H9 (cell line): ENCODE measurements around the gene GARIN1A. TPM values are rescaled to one million over a fixed set of nuclear protein-coding genes. Genes with fewer than 3 reads are reported as not detected.
"Not testable (repeated sequence)": the region's sequence is repeated elsewhere in the genome, so short reads cannot be mapped to it uniquely, and the experiment has no call there.

Source experiments
- DNase-seq: peaks from one replicate; pipeline ENCODE4 v3.0.0-alpha.2; 2017
- H2AFZ ChIP-seq: one replicate; pipeline ENCODE4 v1.6.1; 2013; ENCODE audit warnings: mild to moderate bottlenecking, low read length, control low read depth, moderate library complexity
- H2AK5ac ChIP-seq: 2 replicates; pipeline ENCODE4 v1.6.1; 2013; ENCODE audit warnings: low read length, control low read depth, mixed read lengths; ENCODE audit not compliant: insufficient read length
- H2BK120ac ChIP-seq: one replicate; pipeline ENCODE4 v1.6.1; 2013; ENCODE audit warnings: low read depth, mild to moderate bottlenecking, low read length, control low read depth, inconsistent platforms; ENCODE audit not compliant: poor library complexity, severe bottlenecking
- H2BK12ac ChIP-seq: 2 replicates; pipeline ENCODE4 v1.6.1; 2013; ENCODE audit warnings: low read length, control low read depth, mixed read lengths, low read depth; ENCODE audit not compliant: insufficient read length
- H2BK15ac ChIP-seq: 2 replicates; pipeline ENCODE4 v1.6.1; 2013; ENCODE audit warnings: low read depth, low read length, control low read depth
- H2BK20ac ChIP-seq: one replicate; pipeline ENCODE4 v1.6.1; 2013; ENCODE audit warnings: low read depth, mild to moderate bottlenecking, low read length, control low read depth, inconsistent platforms; ENCODE audit not compliant: poor library complexity, severe bottlenecking
- H2BK5ac ChIP-seq: 2 replicates; pipeline ENCODE4 v1.6.1; 2013; ENCODE audit warnings: low read length, control low read depth, mixed read lengths; ENCODE audit not compliant: insufficient read length
- H3K14ac ChIP-seq: 2 replicates; pipeline ENCODE4 v1.6.1; 2013; ENCODE audit warnings: low read length, control low read depth; ENCODE audit not compliant: insufficient read depth
- H3K18ac ChIP-seq: 2 replicates; pipeline ENCODE4 v1.6.1; 2013; ENCODE audit warnings: low read depth, mild to moderate bottlenecking, mixed read lengths, low read length, control low read depth; ENCODE audit not compliant: insufficient read length
- H3K23ac ChIP-seq: 2 replicates; pipeline ENCODE4 v1.6.1; 2013; ENCODE audit warnings: low read length, control low read depth, mixed read lengths, low read depth; ENCODE audit not compliant: insufficient read length
- H3K23me2 ChIP-seq: 2 replicates; pipeline ENCODE4 v1.6.1; 2013; ENCODE audit warnings: low read depth, mild to moderate bottlenecking, mixed read lengths, low read length, control low read depth; ENCODE audit not compliant: insufficient read length, poor library complexity, severe bottlenecking
- H3K27ac ChIP-seq: 2 replicates; pipeline ENCODE4 v1.5.1; 2013; ENCODE audit warnings: low read length, control low read depth, mixed read lengths, low read depth; ENCODE audit not compliant: insufficient read length
- H3K27me3 ChIP-seq: 2 replicates; pipeline ENCODE4 v1.6.1; 2013; ENCODE audit warnings: low read length, control low read depth, inconsistent platforms; ENCODE audit not compliant: insufficient read depth
- H3K4ac ChIP-seq: 2 replicates; pipeline ENCODE4 v1.6.1; 2013; ENCODE audit warnings: low read depth, mild to moderate bottlenecking, control low read depth, inconsistent platforms, low read length, moderate library complexity
- H3K4me1 ChIP-seq: 2 replicates; pipeline ENCODE4 v1.6.1; 2013; ENCODE audit warnings: low read length, control low read depth, inconsistent platforms; ENCODE audit not compliant: insufficient read depth
- H3K4me2 ChIP-seq: 2 replicates; pipeline ENCODE4 v1.6.1; 2013; ENCODE audit warnings: low read length, control low read depth, mixed read lengths; ENCODE audit not compliant: insufficient read length, insufficient read depth
- H3K56ac ChIP-seq: 2 replicates; pipeline ENCODE4 v1.6.1; 2013; ENCODE audit warnings: low read depth, mild to moderate bottlenecking, mixed read lengths, low read length, control low read depth; ENCODE audit not compliant: insufficient read length
- H3K79me1 ChIP-seq: 2 replicates; pipeline ENCODE4 v1.6.1; 2013; ENCODE audit warnings: low read depth, mild to moderate bottlenecking, moderate library complexity, low read length, control low read depth, inconsistent platforms; ENCODE audit not compliant: insufficient read depth, poor library complexity, severe bottlenecking
- H3K79me2 ChIP-seq: 2 replicates; pipeline ENCODE4 v1.6.1; 2013; ENCODE audit warnings: low read length, control low read depth, inconsistent platforms; ENCODE audit not compliant: insufficient read depth
- H3K9ac ChIP-seq: 2 replicates; pipeline ENCODE4 v1.6.1; 2013; ENCODE audit warnings: low read length, control low read depth, mixed read lengths; ENCODE audit not compliant: insufficient read length; ENCODE audit errors: extremely low read depth
- H3K9me3 ChIP-seq: one replicate; pipeline ENCODE4 v1.6.1; 2013; ENCODE audit warnings: low read depth, low read length, inconsistent platforms; ENCODE audit not compliant: control insufficient read depth
- H3T11ph ChIP-seq: one replicate; pipeline ENCODE4 v1.6.1; 2013; ENCODE audit warnings: mild to moderate bottlenecking, low read length, control low read depth, inconsistent platforms
- H4K20me1 ChIP-seq: one replicate; pipeline ENCODE4 v1.6.1; 2013; ENCODE audit not compliant: control insufficient read depth, insufficient read length, insufficient read depth
- H4K5ac ChIP-seq: 2 replicates; pipeline ENCODE4 v1.6.1; 2013; ENCODE audit warnings: low read depth, mild to moderate bottlenecking, mixed read lengths, low read length, control low read depth; ENCODE audit not compliant: insufficient read length
- H4K8ac ChIP-seq: replicated peaks from 2 replicates; pipeline ENCODE4 v1.6.1; 2013; ENCODE audit warnings: low read length, control low read depth, mixed read lengths, low read depth; ENCODE audit not compliant: insufficient read length
- H4K91ac ChIP-seq: 2 replicates; pipeline ENCODE4 v1.6.1; 2013; ENCODE audit warnings: low read depth, mild to moderate bottlenecking, moderate library complexity, mixed read lengths, low read length, control low read depth; ENCODE audit not compliant: insufficient read length
- H3K27ac Mint-ChIP-seq, 3 experiments: 2 replicates in 2 of 3; 3 replicates in 1 of 3; pipeline ENCODE4 v1.8.0; 2020 to 2021; ENCODE audit warnings: mixed read lengths in 3 of 3, mild to moderate bottlenecking in 1 of 3, moderate library complexity in 1 of 3
- H3K27me3 Mint-ChIP-seq: 2 replicates; pipeline ENCODE4 v1.8.0; 2021; ENCODE audit warnings: low read depth, mild to moderate bottlenecking, moderate library complexity, mixed read lengths
- H3K36me3 Mint-ChIP-seq, 3 experiments: 2 replicates in 2 of 3; 3 replicates in 1 of 3; pipeline ENCODE4 v1.8.0; 2020 to 2021; ENCODE audit warnings: low read depth in 3 of 3, mixed read lengths in 3 of 3; ENCODE audit not compliant: insufficient read depth in 1 of 3
- H3K4me1 Mint-ChIP-seq, 2 experiments: 2 replicates each; pipeline ENCODE4 v1.8.0; 2020; ENCODE audit warnings: mixed read lengths in 2 of 2
- H3K4me3 Mint-ChIP-seq, 2 experiments: 2 replicates in 1 of 2; 3 replicates in 1 of 2; pipeline ENCODE4 v1.8.0; 2020 to 2021; ENCODE audit warnings: mild to moderate bottlenecking in 2 of 2, mixed read lengths in 2 of 2, moderate library complexity in 1 of 2
- H3K9me3 Mint-ChIP-seq, 2 experiments: 2 replicates in 1 of 2; 3 replicates in 1 of 2; pipeline ENCODE4 v1.8.0; 2020; ENCODE audit warnings: mild to moderate bottlenecking in 2 of 2, mixed read lengths in 2 of 2, moderate library complexity in 1 of 2
- CTCF ChIP-seq: fragments of 200-600 bp; sonication (generic); conservative IDR thresholded peaks from 3 replicates; pipeline ENCODE4 v1.8.0; 2021; ENCODE audit warnings: antibody characterized with exemption, mild to moderate bottlenecking
- whole genome bisulfite sequencing: extraction: QIAGEN DNeasy Blood & Tissue Kit; methylation state at CpG from one replicate; pipeline ENCODE4 v1.1.7; 2013; ENCODE audit warnings: missing lambda C conversion rate, low lambda C conversion rate, mixed read lengths; ENCODE audit not compliant: insufficient read length; ENCODE audit errors: extremely low coverage; 5-methylcytosine and 5-hydroxymethylcytosine counted together
- total RNA-seq: library from RNA; stranded (reverse); gene quantifications from 2 replicates; pipeline ENCODE4 v1.2.1, GENCODE V29; 2021

Gene GARIN1A
- total RNA-seq, 1 experiment from 2014 or later, result 0.98 TPM

GRCh38 chr7:128681794-128682537 is 9.9 kb downstream of the GARIN1A start:
- Histone ChIP-seq H2BK12ac (no peak overlapping the region), H3K27ac (no peak overlapping the region), H3K79me2 (no peaks in the 10 kb centered on the region), H2BK20ac (no peak overlapping the region), H4K20me1 (no peaks in the 10 kb centered on the region), H3K9ac (no peak overlapping the region), H3K27me3 (no peaks in the 10 kb centered on the region), H3K4me1 (no peaks in the 10 kb centered on the region), H3K9me3 (no peaks in the 10 kb centered on the region), H3K4me2 (no peak overlapping the region), H4K91ac (no peak overlapping the region), H2BK5ac (no peak overlapping the region), H2BK15ac (no peak overlapping the region), H2AFZ (no peak overlapping the region), H3K4ac (no peak overlapping the region), H4K5ac (no peak overlapping the region), H3K14ac (no peak overlapping the region), H3T11ph (no peak overlapping the region), H3K23me2 (no peaks in the 10 kb centered on the region), H3K23ac (no peak overlapping the region), H3K56ac (no peak overlapping the region), H3K18ac (no peak overlapping the region), H2BK120ac (no peak overlapping the region), H2AK5ac (no peak overlapping the region), H4K8ac (no peak overlapping the region), H3K79me1 (no peaks in the 10 kb centered on the region)
- Mint-ChIP-seq H3K36me3 (peaks cover 0 to 2% (median 0%) of the 10 kb centered on the region in 3 experiments; a peak in 1 of 7 replicates), H3K27me3 (peaks cover 4% of the 10 kb centered on the region; the same call in 1 of the 2 replicates), H3K27ac (peak overlapping the region in 2 of 3 experiments; percentile 7 to 40; a peak in 1 of 7 replicates), H3K4me1 (peaks cover 9 to 10% of the 10 kb centered on the region in 2 experiments), H3K4me3 (no peak overlapping the region), H3K9me3 (no peaks in the 10 kb centered on the region; a peak in 1 of 5 replicates)
- DNase-seq, result no peak
- no CpG with 5 or more reads among the region's 3 CpGs for WGBS
- TF ChIP-seq CTCF, result no peak

GRCh38 chr7:128683270-128683669 is 11.2 kb downstream of the GARIN1A start:
- H3K18ac ChIP-seq, H3K79me2 ChIP-seq, H3K27me3 ChIP-seq, H3K9me3 ChIP-seq, H2BK12ac ChIP-seq, H3K23ac ChIP-seq, H2BK20ac ChIP-seq, H3K79me1 ChIP-seq, H2AFZ ChIP-seq, H3K23me2 ChIP-seq, H2AK5ac ChIP-seq, H4K5ac ChIP-seq, H3K4me3 Mint-ChIP-seq, H3T11ph ChIP-seq, H3K36me3 Mint-ChIP-seq, H3K9ac ChIP-seq, H3K4ac ChIP-seq, H2BK5ac ChIP-seq, H4K8ac ChIP-seq, H3K4me1 ChIP-seq, H3K27ac ChIP-seq, H3K14ac ChIP-seq, H3K27ac Mint-ChIP-seq, H2BK15ac ChIP-seq, H4K91ac ChIP-seq, H3K9me3 Mint-ChIP-seq, H3K4me2 ChIP-seq, DNase-seq, H4K20me1 ChIP-seq, H3K56ac ChIP-seq, H3K4me1 Mint-ChIP-seq, H2BK120ac ChIP-seq, H3K27me3 Mint-ChIP-seq: not testable (repeated sequence)
- WGBS, result no CpG with 5 or more reads among the region's 1 CpG
